ENCODE results near the gene SEC24C.

- TF ChIP-seq CTCF (conservative IDR thresholded peaks at IDR 0.05) (no peak), ZFX (IDR thresholded peaks at IDR 0.05) (no peak)
Measured at GRCh38 chr10:73803680-73804286, 59.6 kb downstream of the SEC24C start.

Measured in C4-2B (cell line).